ENCODE data around the gene CCDC88A.
A peak's percentile ranks its signal among the peaks of the same experiment; 100 is the strongest.
"Not testable (repeated sequence)": the region's sequence is repeated elsewhere in the genome, so short reads cannot be mapped to it uniquely, and the experiment has no call there.

The CCDC88A gene

GRCh38 chr2:55302241-55302640 is 117.4 kb downstream of the CCDC88A start:
- no peak for DNase-seq (ENCODE audit: low read depth)

GRCh38 chr2:55301277-55301676 is 118.4 kb downstream of the CCDC88A start:
- no peak for DNase-seq (ENCODE audit: low read depth)

- DNase-seq (ENCODE audit: low read depth): no peak
Measured at GRCh38 chr2:55296393-55296792, 123.3 kb downstream of the CCDC88A start.

- no peak for DNase-seq (ENCODE audit: low read depth)
Measured at GRCh38 chr2:55283083-55283482, 136.6 kb downstream of the CCDC88A start.

GRCh38 chr2:55282110-55282917 is 137.3 kb downstream of the CCDC88A start:
- DNase-seq (ENCODE audit: low read depth): peak; percentile 74

- not testable (repeated sequence) for DNase-seq (ENCODE audit: low read depth)
Measured at GRCh38 chr2:55280851-55281546, 138.7 kb downstream of the CCDC88A start.

GRCh38 chr2:55279859-55280424 is 139.7 kb downstream of the CCDC88A start:
- DNase-seq (ENCODE audit: low read depth): not testable (repeated sequence)

GRCh38 chr2:55279214-55279835 is 140.3 kb downstream of the CCDC88A start:
- not testable (repeated sequence) for DNase-seq (ENCODE audit: low read depth)

GRCh38 chr2:55277310-55277709 is 142.3 kb downstream of the CCDC88A start:
- DNase-seq (ENCODE audit: low read depth): no peak

- DNase-seq (ENCODE audit: low read depth): not testable (repeated sequence)
Measured at GRCh38 chr2:55274346-55274745, 145.3 kb downstream of the CCDC88A start.

- DNase-seq (ENCODE audit: low read depth): no peak
Measured at GRCh38 chr2:55269645-55269990, 150.0 kb downstream of the CCDC88A start.

- peak; percentile 80 for DNase-seq (ENCODE audit: low read depth)
Measured at GRCh38 chr2:55268907-55269644, 150.6 kb downstream of the CCDC88A start, which contains the start of gene MTIF2. MTIF2 (minus strand) TSS chr2:55269231; CDS start chr2:55263858, 5,373 bp downstream.

GRCh38 chr2:55268288-55268906 is 151.3 kb downstream of the CCDC88A start:
- DNase-seq (ENCODE audit: low read depth): no peak

GRCh38 chr2:55259586-55259985 is 160.1 kb downstream of the CCDC88A start:
- DNase-seq (ENCODE audit: low read depth): not testable (repeated sequence)

GRCh38 chr2:55252832-55253231 is 166.8 kb downstream of the CCDC88A start:
- DNase-seq (ENCODE audit: low read depth): no peak

- no peak for DNase-seq (ENCODE audit: low read depth)
Measured at GRCh38 chr2:55247025-55247424, 172.6 kb downstream of the CCDC88A start.

GRCh38 chr2:55245411-55245810 is 174.2 kb downstream of the CCDC88A start:
- DNase-seq (ENCODE audit: low read depth): no peak

- DNase-seq (ENCODE audit: low read depth): no peak
Measured at GRCh38 chr2:55242617-55243016, 177.0 kb downstream of the CCDC88A start.

- not testable (repeated sequence) for DNase-seq (ENCODE audit: low read depth)
Measured at GRCh38 chr2:55241582-55241981, 178.1 kb downstream of the CCDC88A start.

GRCh38 chr2:55239656-55240222 is 179.9 kb downstream of the CCDC88A start:
- no peak for DNase-seq (ENCODE audit: low read depth)
